HEK293T (cell line): Measurements from ENCODE around the gene PIK3R1.
"Not testable (repeated sequence)": the region's sequence is repeated elsewhere in the genome, so short reads cannot be mapped to it uniquely, and the experiment has no call there.

Experiments
- CTCF ChIA-PET: fragments of 350-600 bp; formaldehyde crosslinking; extraction: SDS; loops from one replicate; lab custom pipeline; 2021; ENCODE audit warnings: antibody characterized with exemption, inconsistent platforms; lab: Yijun Ruan, JAX
- POLR2A ChIA-PET: fragments of 350-600 bp; formaldehyde crosslinking; extraction: SDS; loops from one replicate; lab custom pipeline; 2020; ENCODE audit warnings: antibody characterized with exemption, inconsistent platforms; lab: Yijun Ruan, JAX
- DNase-seq: peaks from one replicate; pipeline ENCODE4 v3.0.0; 2012; ENCODE audit warnings: mixed read lengths; ENCODE audit errors: extremely low spot score
- ARNT ChIP-seq: fragments of 450-650 bp; IDR thresholded peaks from 2 replicates; pipeline ENCODE4 v1.6.1; 2017; ENCODE audit warnings: mild to moderate bottlenecking
- BHLHE40 ChIP-seq: fragments of 450-650 bp; IDR thresholded peaks from 2 replicates; pipeline ENCODE4 v1.6.1; 2016; ENCODE audit warnings: mild to moderate bottlenecking, moderate library complexity, borderline replicate concordance
- CTBP1 ChIP-seq: fragments of 450-650 bp; IDR thresholded peaks from 2 replicates; pipeline ENCODE4 v1.6.1; 2016; ENCODE audit warnings: borderline replicate concordance
- ELF4 ChIP-seq: fragments of 450-650 bp; IDR thresholded peaks from 2 replicates; pipeline ENCODE4 v1.6.1; 2017; ENCODE audit warnings: antibody characterized with exemption
- FOXA1 ChIP-seq: fragments of 450-650 bp; IDR thresholded peaks from 2 replicates; pipeline ENCODE4 v1.6.1; 2016; ENCODE audit warnings: mild to moderate bottlenecking
- FOXK2 ChIP-seq: fragments of 450-650 bp; IDR thresholded peaks from 2 replicates; pipeline ENCODE4 v1.6.1; 2016; ENCODE audit warnings: mild to moderate bottlenecking
- FOXM1 ChIP-seq: fragments of 450-650 bp; IDR thresholded peaks from 2 replicates; pipeline ENCODE4 v1.6.1; 2017; ENCODE audit warnings: mild to moderate bottlenecking, borderline replicate concordance
- HDGF ChIP-seq: fragments of 450-650 bp; IDR thresholded peaks from 2 replicates; pipeline ENCODE4 v1.6.1; 2017; ENCODE audit warnings: antibody characterized with exemption, borderline replicate concordance
- L3MBTL2 ChIP-seq: fragments of 450-650 bp; conservative IDR thresholded peaks from 2 replicates; pipeline ENCODE4 v1.6.1; 2016; ENCODE audit warnings: mild to moderate bottlenecking
- LEF1 ChIP-seq: fragments of 450-650 bp; IDR thresholded peaks from 2 replicates; pipeline ENCODE4 v1.6.1; 2017; ENCODE audit warnings: mild to moderate bottlenecking, borderline replicate concordance
- NFRKB ChIP-seq: fragments of 450-650 bp; IDR thresholded peaks from 2 replicates; pipeline ENCODE4 v1.6.1; 2016; ENCODE audit warnings: mild to moderate bottlenecking, moderate library complexity
- PKNOX1 ChIP-seq: fragments of 450-650 bp; IDR thresholded peaks from 2 replicates; pipeline ENCODE4 v1.6.1; 2016
- SP1 ChIP-seq: fragments of 450-650 bp; IDR thresholded peaks from 2 replicates; pipeline ENCODE4 v1.6.1; 2017
- SUZ12 ChIP-seq: fragments of 450-650 bp; IDR thresholded peaks from 2 replicates; pipeline ENCODE4 v1.6.1; 2016; ENCODE audit warnings: mild to moderate bottlenecking
- TARDBP ChIP-seq: fragments of 450-650 bp; IDR thresholded peaks from 2 replicates; pipeline ENCODE4 v1.6.1; 2016
- ZNF384 ChIP-seq: fragments of 450-650 bp; IDR thresholded peaks from 2 replicates; pipeline ENCODE4 v1.6.1; 2016

The PIK3R1 gene

GRCh38 chr5:68226546-68227073, 11.1 kb downstream of the PIK3R1 start:
- TF ChIP-seq FOXA1 (no peak), ELF4 (no peak), TARDBP (no peak), CTBP1 (no peak), SUZ12 (no peak), L3MBTL2 (no peak), NFRKB (no peak), ZNF384 (no peak), ARNT (no peak), LEF1 (no peak)
- DNase-seq, result no peak
- POLR2A ChIA-PET, result no interaction called here
- CTCF ChIA-PET, result interaction anchor here (0.8 kb wide), 1 partner anchor 60 kb away, joined by 3 read pairs; no protein-coding TSS in a partner anchor

GRCh38 chr5:68227532-68228160, 12.1 kb downstream of the PIK3R1 start:
- ChIA-PET CTCF (interaction anchor here (0.8 kb wide), 1 partner anchor 12 kb away, joined by 3 read pairs; the partner anchor contains the start of gene PIK3R1), POLR2A (interaction anchor here (1.3 kb wide), 1 partner anchor 13 kb away, joined by 5 read pairs; the partner anchor contains the start of gene PIK3R1)
- no peak for DNase-seq
- no peak for TF ChIP-seq NFRKB
- TF ChIP-seq LEF1, result no peak
- no peak for TF ChIP-seq L3MBTL2
- TF ChIP-seq TARDBP, result no peak
- no peak for TF ChIP-seq FOXM1
- TF ChIP-seq FOXA1, result no peak
- TF ChIP-seq ZNF384, result no peak
- no peak for TF ChIP-seq SP1

GRCh38 chr5:68229416-68229815, 13.9 kb downstream of the PIK3R1 start:
- ChIA-PET CTCF (no interaction called here), POLR2A (interaction anchor here (1.0 to 2.3 kb wide), 2 partner anchors 13 to 14 kb away, joined by 3 to 6 read pairs; partner anchors contain the start of gene PIK3R1)
- TF ChIP-seq FOXA1 (no peak), SP1 (no peak), CTBP1 (no peak), FOXK2 (no peak), FOXM1 (no peak)
- no peak for DNase-seq

GRCh38 chr5:68230285-68230684, 14.7 kb downstream of the PIK3R1 start:
- ChIA-PET CTCF (interaction anchor here (1.0 kb wide), 1 partner anchor 14 kb away, joined by 3 read pairs; no protein-coding TSS in a partner anchor), POLR2A (interaction anchor here (1.0 to 2.3 kb wide), 2 partner anchors 14 to 15 kb away, joined by 3 to 6 read pairs; partner anchors contain the start of gene PIK3R1)
- DNase-seq, result no peak
- TF ChIP-seq FOXA1 (no peak), CTBP1 (no peak), NFRKB (no peak), L3MBTL2 (no peak), BHLHE40 (no peak), ZNF384 (no peak), SP1 (no peak)

GRCh38 chr5:68231414-68232076, 16.0 kb downstream of the PIK3R1 start:
- POLR2A ChIA-PET, result interaction anchor here (1.0 to 2.3 kb wide), 2 partner anchors 16 kb away, joined by 5 to 6 read pairs; partner anchors contain the start of gene PIK3R1
- CTCF ChIA-PET, result no interaction called here
- no peak for TF ChIP-seq FOXA1
- TF ChIP-seq ARNT, result no peak
- no peak for TF ChIP-seq ZNF384
- no peak for TF ChIP-seq TARDBP
- TF ChIP-seq CTBP1, result no peak
- no peak for TF ChIP-seq FOXK2
- no peak for DNase-seq

- no peak for DNase-seq
- TF ChIP-seq ARNT, result no peak
- no peak for TF ChIP-seq TARDBP
- no peak for TF ChIP-seq FOXM1
- TF ChIP-seq ELF4, result no peak
- no peak for TF ChIP-seq HDGF
- TF ChIP-seq CTBP1, result no peak
- TF ChIP-seq SP1, result no peak
- TF ChIP-seq NFRKB, result no peak
- CTCF ChIA-PET, result no interaction called here
- POLR2A ChIA-PET, result interaction anchor here (1.0 kb wide), 1 partner anchor 16 kb away, joined by 5 read pairs; the partner anchor contains the start of gene PIK3R1
Measured at GRCh38 chr5:68232277-68232676, 16.7 kb downstream of the PIK3R1 start.

- no peak for DNase-seq
- TF ChIP-seq LEF1 (no peak), TARDBP (no peak), SP1 (no peak), PKNOX1 (no peak), L3MBTL2 (no peak), ARNT (no peak), FOXA1 (no peak), ZNF384 (no peak), HDGF (no peak), SUZ12 (no peak), BHLHE40 (no peak), FOXK2 (no peak), NFRKB (no peak), CTBP1 (no peak), ELF4 (no peak), FOXM1 (no peak)
- ChIA-PET POLR2A (interaction anchor here (0.6 kb wide), 1 partner anchor 447 kb away, joined by 3 read pairs; no protein-coding TSS in a partner anchor), CTCF (no interaction called here)
Measured at GRCh38 chr5:68233075-68233474, 17.5 kb downstream of the PIK3R1 start.

GRCh38 chr5:68235229-68235628, 19.7 kb downstream of the PIK3R1 start:
- POLR2A ChIA-PET, DNase-seq, CTCF ChIA-PET: not testable (repeated sequence)
